ENCODE data around the gene SLK. TPM values are rescaled to one million over a fixed set of nuclear protein-coding genes. Genes with fewer than 3 reads are reported as not detected.

Gene SLK
- total RNA-seq (2021; ENCODE audit: unreplicated experiment) (40.8 TPM), Bru-seq, nascent RNA (percentile 92 among the genes with signal in this experiment), BruChase-seq, experiment 1, labeled RNA remaining after a 2-hour chase (percentile 94 among the genes with signal in this experiment), BruChase-seq, experiment 2, labeled RNA remaining after a 6-hour chase (percentile 95 among the genes with signal in this experiment)
- 22.0 TPM for polyA plus RNA-seq (2012; ENCODE audit: insufficient read length)
- long read RNA-seq, full-length matches to known transcripts, result 46 of 252 reads
- long read RNA-seq, partial matches to known transcripts, result 182 of 252 reads
- long read RNA-seq, other reads (novel, unspliced or antisense), result 24 of 252 reads

GRCh38 chr10:103966671-103967447 lies at the start of gene SLK:
Gene SLK, plus strand, starts transcription at chr10:103967140. Its CDS starts 606 bp downstream, at chr10:103967746.
- peak; percentile 24 for DNase-seq (ENCODE audit: low read depth, low spot score)
- ATAC-seq, result peak; percentile 90

More at GRCh38 chr10:103966671-103967447, at the start of gene SLK:
- in situ Hi-C loops (cut with HindIII; ENCODE audit: low pct_unique_long_range_greater_than_20kb, low sequenced_read_pairs), result no loop called here
- TF ChIP-seq CTCF (IDR thresholded peaks at IDR 0.05), result no peak
- TF ChIP-seq SIN3A (IDR thresholded peaks at IDR 0.05; ENCODE audit: borderline replicate concordance, insufficient read depth, low read depth, low read length), result peak; percentile 89; the same call in 1 of the 2 replicates
- peak; percentile 83 for TF ChIP-seq POLR2AphosphoS5 (IDR thresholded peaks at IDR 0.05; ENCODE audit: low read depth, low read length)
- TF ChIP-seq TCF7L2 (IDR thresholded peaks at IDR 0.05; ENCODE audit: low read depth, low read length), result no peak
- peak in 1 of 2 experiments; percentile 33; a peak in 1 of 4 replicates for TF ChIP-seq REST (IDR thresholded peaks at IDR 0.05; ENCODE audit: insufficient read depth in 1 of 2, low read depth in 2 of 2, low read length in 1 of 2)
- POLR2A ChIA-PET, result interaction anchor here (0.7 kb wide), 1 partner anchor 154 kb away, joined by 3 read pairs; no protein-coding TSS in a partner anchor
- CTCF ChIA-PET, result no interaction called here
- intact Hi-C loops (cut with micrococcal nuclease; ENCODE audit: unreplicated experiment), result loop anchor here (5.0 kb wide), 2 partner anchors 50 to 80 kb away; partner anchors contain the start of gene STN1
- Histone ChIP-seq H3K36me3 (ENCODE audit: control insufficient read depth, insufficient read depth, low read length) (peaks cover 9% of the 10 kb centered on the region; the same call in 1 of the 2 replicates), H3K27me3 (ENCODE audit: control insufficient read depth, insufficient read depth, low read length) (no peaks in the 10 kb centered on the region), H3K4me3 (ENCODE audit: low read depth in 2 of 2, low read length in 2 of 2) (peak within 1 kb of the TSS; percentile 95 to 99), H3K4me1 (ENCODE audit: control insufficient read depth, insufficient read depth, low read length) (peaks cover 16% of the 10 kb centered on the region), H3K27ac (ENCODE audit: low read length) (peak within 1 kb of the TSS; percentile 97), H3K9me3 (ENCODE audit: control insufficient read depth, insufficient read depth, low read depth, low read length) (no peaks in the 10 kb centered on the region)
- no TSS peak for BruUV-seq (replicated peaks)

Measured in Panc1 (cell line).